GM18951 (cell line): ENCODE measurements around the gene CA12.

Experiments used
- POLR2A ChIP-seq: IDR thresholded peaks from 4 replicates; pipeline ENCODE4 v1.6.1; 2011; ENCODE audit warnings: mild to moderate bottlenecking; ENCODE audit not compliant: insufficient read length, insufficient read depth; ENCODE audit errors: extremely low read depth
- in situ Hi-C: fragments of 300-500 bp; cut with MboI; formaldehyde crosslinking; loops from one replicate; pipeline ENCODE4 v1.12.0; 2022; ENCODE audit warnings: low sequenced_read_pairs, mixed read lengths, inconsistent platforms; ENCODE audit not compliant: unreplicated experiment

The CA12 gene

GRCh38 chr15:63392361-63393009, 10.8 kb upstream of the CA12 start:
- no peak for TF ChIP-seq POLR2A
- in situ Hi-C loops: no loop called here

GRCh38 chr15:63391669-63392360, 10.2 kb upstream of the CA12 start:
- no peak for TF ChIP-seq POLR2A
- in situ Hi-C loops: no loop called here

GRCh38 chr15:63390689-63391088, 9.0 kb upstream of the CA12 start:
- TF ChIP-seq POLR2A: no peak
- in situ Hi-C loops: no loop called here

- in situ Hi-C loops: no loop called here
- TF ChIP-seq POLR2A: no peak
Observed at GRCh38 chr15:63389902-63390670, 8.4 kb upstream of the CA12 start.

- no peak for TF ChIP-seq POLR2A
- in situ Hi-C loops: no loop called here
Observed at GRCh38 chr15:63388511-63388910, 6.9 kb upstream of the CA12 start.

- in situ Hi-C loops: no loop called here
- TF ChIP-seq POLR2A: no peak
Observed at GRCh38 chr15:63387748-63388493, 6.3 kb upstream of the CA12 start.

- in situ Hi-C loops: no loop called here
- no peak for TF ChIP-seq POLR2A
Observed at GRCh38 chr15:63385911-63386531, 4.4 kb upstream of the CA12 start.

- no peak for TF ChIP-seq POLR2A
- in situ Hi-C loops: no loop called here
Observed at GRCh38 chr15:63384906-63385305, 3.3 kb upstream of the CA12 start.

- no peak for TF ChIP-seq POLR2A
- in situ Hi-C loops: no loop called here
Observed at GRCh38 chr15:63382966-63383710, 1.5 kb upstream of the CA12 start.

GRCh38 chr15:63380808-63381282, 801 bp downstream of the CA12 start:
- in situ Hi-C loops: no loop called here

GRCh38 chr15:63380151-63380807, 1.4 kb downstream of the CA12 start:
- no peak for TF ChIP-seq POLR2A
- in situ Hi-C loops: no loop called here

More at GRCh38 chr15:63380808-63381282, 801 bp downstream of the CA12 start:
- TF ChIP-seq POLR2A: no peak

GRCh38 chr15:63379492-63380150, 2.0 kb downstream of the CA12 start:
- in situ Hi-C loops: no loop called here
- TF ChIP-seq POLR2A: no peak
